NCI-H774 (cell line): ENCODE measurements around the gene HERPUD1.
"Not testable (repeated sequence)": the region's sequence is repeated elsewhere in the genome, so short reads cannot be mapped to it uniquely, and the experiment has no call there.

Experiments used
- DNase-seq: peaks from one replicate; lab custom pipeline; 2025; lab: John Stamatoyannopoulos, UW

Gene HERPUD1

GRCh38 chr16:56980792-56981724 lies 49.1 kb downstream of the HERPUD1 start:
- DNase-seq = no peak

DNA sequence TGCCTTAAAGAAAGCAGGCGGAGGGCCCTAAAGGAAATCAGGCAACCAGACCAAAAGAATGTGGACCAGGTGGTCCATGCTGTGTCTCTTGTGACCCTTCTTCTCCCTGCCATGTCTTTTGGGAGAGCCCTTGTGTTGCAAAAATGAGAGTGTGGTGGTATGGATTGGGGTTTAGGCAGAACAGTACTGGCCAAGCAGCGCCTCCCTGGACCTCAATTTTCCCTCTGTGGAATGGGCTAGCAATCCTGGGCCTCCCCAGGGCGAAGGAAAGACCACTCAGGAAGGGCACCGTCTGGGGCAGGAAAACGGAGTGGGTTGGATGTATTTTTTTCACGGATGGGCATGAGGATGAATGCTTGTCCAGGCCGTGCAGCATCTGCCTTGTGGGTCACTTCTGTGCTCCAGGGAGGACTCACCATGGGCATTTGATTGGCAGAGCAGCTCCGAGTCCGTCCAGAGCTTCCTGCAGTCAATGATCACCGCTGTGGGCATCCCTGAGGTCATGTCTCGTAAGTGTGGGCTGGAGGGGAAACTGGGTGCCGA lies 49.9 kb downstream of the HERPUD1 start:
- no peak for DNase-seq

DNA sequence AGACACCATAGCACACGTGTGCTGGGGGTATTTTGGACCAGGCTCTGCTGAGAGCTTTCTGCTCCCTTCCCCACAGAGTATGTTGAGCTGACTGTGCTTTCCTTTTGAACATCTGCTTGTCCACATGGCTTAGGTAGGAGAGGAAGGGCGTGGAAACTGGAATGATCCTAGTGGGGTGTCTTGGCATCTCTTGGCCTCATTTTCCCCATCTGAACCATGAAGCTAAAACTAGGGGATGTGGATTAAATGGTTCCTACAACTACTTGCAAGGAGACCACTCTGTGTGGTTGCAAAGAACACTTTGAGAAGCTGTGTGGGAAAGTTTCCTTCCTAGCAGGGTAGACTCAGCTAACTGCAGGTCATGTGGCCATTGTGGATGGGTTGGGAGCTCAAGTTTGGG lies 50.8 kb downstream of the HERPUD1 start:
- no peak for DNase-seq

DNA sequence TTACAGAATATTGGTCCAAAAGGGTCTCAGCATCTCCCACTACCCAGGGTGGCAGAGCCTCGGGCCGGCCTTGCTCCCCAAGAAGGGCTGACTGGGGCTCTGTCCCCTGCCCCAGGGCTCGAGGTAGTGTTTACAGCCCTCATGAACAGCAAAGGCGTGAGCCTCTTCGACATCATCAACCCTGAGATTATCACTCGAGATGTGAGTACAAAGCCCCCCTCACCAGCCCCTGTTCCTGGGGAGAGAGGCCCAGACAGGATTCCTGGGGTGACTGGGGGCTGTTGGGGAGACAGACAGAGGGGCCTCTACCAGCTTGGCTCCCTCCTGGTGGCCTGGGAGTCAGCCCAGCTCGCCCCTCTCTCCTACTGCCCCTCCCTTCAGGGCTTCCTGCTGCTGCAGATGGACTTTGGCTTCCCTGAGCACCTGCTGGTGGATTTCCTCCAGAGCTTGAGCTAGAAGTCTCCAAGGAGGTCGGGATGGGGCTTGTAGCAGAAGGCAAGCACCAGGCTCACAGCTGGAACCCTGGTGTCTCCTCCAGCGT lies 51.3 kb downstream of the HERPUD1 start:
- no peak for DNase-seq

- DNase-seq = no peak
Observed at GRCh38 chr16:56984639-56985038, 52.7 kb downstream of the HERPUD1 start.

DNA sequence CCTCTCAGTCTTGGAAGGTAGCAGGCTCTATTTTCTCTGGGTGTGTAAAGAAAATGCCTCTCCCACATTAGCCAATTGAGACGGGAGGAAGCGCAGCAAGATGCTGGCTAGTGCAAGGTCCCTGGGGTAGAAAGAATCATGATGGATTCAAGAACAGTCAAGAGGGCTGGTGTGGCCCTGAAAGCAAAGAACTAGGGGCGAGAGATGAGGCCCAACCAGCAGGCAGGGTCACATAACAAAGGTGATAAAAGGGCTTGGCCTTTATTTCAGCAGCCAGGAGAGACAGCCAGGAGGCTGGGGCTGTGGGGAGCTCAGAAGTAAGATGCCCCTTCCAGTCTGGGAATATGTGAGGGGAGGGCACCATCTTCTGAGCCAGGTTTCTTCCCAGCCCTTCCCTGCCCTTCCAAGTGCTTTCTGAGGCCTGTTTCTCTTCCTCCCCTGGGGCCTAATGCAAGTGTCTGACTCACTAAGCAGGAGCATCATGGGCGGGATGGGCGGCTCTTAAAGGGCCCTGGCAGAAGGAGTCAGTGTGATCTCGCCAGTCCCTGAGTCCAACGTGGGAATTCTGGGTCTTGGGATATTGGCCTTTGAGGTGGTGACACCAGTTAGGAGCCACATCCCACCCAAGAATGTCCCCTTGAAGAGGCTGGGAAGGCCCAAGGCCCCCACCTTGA lies 53.5 kb downstream of the HERPUD1 start:
- no peak for DNase-seq

DNA sequence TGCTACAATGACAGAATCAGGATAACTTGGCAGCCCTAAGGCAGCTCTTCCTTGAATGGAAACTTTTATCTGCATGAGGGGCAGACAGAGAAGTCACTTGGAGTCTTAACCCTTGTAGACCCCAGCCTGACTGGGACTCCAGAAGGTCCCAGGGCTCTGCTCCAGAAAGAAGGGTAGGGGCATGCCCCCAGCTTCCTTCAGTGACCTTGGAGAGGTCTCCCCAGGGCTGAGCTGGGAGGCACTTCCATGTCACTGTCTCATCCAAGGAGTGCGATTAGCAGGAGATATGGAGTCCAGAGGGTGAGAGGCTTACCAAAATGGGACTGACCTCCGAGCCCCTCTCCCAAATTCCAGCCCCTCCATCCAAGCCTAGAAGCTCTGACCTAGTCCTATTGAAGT lies 54.0 kb downstream of the HERPUD1 start:
- no peak for DNase-seq

GRCh38 chr16:56986361-56986760 lies 54.4 kb downstream of the HERPUD1 start:
- no peak for DNase-seq

DNA sequence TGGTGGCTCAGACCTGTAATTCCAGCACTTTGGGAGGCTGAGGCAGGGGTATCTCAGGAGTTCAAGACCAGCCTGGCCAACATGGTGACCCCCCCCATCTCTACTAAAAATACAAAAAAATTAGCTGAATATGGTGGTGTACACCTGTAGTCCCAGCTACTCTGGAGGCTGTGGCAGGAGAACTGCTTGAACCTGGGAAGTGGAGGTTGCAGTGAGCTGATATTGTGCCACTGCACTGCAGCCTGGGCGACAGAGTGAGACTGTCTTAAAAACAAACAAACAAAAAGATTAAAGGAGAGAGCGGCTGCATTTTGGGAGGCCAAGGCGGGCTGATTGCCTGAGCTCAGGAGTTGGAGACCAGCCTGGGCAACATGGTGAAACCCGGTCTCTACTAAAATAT lies 55.0 kb downstream of the HERPUD1 start:
- not testable (repeated sequence) for DNase-seq

GRCh38 chr16:56987692-56988091 lies 55.8 kb downstream of the HERPUD1 start:
- DNase-seq = no peak

DNA sequence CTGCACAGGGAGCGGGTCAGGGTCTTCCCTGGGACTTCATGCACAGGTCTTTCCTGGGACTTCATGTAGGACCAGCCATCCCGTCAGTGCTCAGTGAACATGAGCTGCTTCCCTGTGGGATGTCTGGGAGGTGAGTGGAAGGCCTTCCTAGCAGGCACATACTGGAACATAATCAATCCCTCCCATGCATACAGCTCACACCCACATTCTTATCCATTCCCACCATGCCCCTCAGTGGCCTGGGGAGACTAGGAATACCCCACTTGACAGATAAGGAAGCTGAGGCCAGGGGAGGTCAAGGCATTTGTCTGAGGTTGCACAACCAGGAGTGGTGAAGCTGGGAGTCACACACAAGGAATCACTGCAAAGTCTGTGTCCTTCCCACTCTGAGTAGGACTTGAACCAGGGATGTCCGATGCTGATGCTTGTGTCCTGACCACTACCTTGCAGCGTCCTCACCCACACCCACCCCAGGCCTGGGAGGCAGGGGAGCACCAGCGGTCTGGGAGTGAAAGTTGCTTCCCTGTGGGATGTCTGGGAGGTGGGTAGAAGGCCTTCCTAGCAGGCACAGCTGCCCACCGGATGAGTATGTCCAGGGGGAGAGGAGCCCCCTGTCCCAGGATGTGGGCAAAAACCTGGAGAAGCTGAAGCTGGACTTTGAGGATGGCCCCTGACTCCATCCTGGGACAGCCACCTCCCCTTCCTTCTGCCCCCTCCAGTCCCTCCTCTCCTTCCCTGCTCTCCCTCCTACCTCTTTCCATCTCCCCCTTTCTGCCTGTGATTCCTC lies 56.4 kb downstream of the HERPUD1 start:
- DNase-seq = no peak

GRCh38 chr16:56988948-56989945 lies 57.3 kb downstream of the HERPUD1 start, which contains the start of gene NLRC5:
NLRC5 (plus strand) TSS chr16:56989557; CDS start chr16:57020713, 31,156 bp downstream.
- peak; percentile 51 for DNase-seq

GRCh38 chr16:56989988-56990387 lies 58.0 kb downstream of the HERPUD1 start:
- DNase-seq = no peak

DNA sequence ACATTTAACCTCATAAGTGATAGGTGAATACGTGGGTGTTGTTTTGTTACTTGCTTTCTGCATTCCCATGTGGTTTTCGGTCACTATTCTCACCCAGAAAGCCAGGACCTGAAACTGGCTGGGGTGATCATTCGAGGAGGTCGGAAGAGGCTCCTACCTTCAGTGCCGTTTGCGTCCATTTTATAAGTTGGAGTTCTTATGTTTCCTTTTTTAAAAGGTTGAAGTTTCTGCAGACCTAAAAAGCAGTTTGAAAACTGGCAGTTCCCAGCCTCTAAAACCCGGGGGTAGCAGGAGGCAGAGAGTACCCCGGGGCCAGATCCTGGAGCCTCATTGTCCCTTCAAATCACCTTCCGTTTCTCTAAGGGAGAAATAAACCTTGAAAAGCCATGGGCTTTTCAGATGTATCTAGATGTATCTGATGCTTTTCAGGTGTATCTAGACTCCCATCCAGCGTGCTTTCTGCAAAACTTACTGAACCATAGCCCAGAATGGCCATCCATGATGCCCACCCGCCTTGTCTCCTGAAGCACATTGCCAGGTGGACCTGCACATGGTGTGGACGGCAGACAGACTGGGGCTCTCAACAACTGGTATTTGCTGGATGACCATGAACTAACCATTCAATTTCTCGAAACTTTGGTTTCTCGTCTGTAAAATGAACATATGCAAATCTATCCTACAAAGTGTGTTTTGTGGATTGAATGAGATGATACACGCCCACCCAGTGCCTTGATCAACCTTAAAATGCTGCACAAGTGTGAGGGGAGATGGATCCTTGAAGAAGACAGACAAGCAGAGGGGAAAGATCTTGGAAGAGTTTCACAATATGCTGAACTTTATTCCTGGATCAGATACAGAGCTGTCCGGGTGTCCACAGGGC lies 58.7 kb downstream of the HERPUD1 start:
- no peak for DNase-seq

GRCh38 chr16:56992431-56992830 lies 60.5 kb downstream of the HERPUD1 start:
- DNase-seq = not testable (repeated sequence)

- DNase-seq = no peak
Observed at GRCh38 chr16:56993204-56993603, 61.3 kb downstream of the HERPUD1 start.

DNA sequence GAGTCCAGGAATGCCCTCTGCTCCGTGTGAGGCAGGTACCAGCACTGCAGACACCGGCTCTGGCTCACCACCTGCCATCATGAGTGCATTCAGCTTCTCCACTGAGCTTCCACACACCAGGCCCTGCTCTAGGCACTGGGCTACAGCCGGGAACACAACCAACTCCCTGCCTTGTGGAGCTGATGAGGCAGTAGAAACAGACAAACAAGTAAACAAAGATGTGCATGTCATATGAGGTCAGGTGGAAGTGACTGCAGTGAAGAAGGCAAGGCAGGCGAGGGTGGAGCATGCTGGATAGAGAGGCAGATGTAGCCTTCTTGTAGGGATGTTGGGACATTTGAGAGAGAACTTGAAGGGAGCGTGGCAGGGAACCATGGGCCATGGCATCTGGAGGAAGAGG lies 62.4 kb downstream of the HERPUD1 start:
- no peak for DNase-seq
